Measurements from ENCODE around the gene ZNF516.

ZNF516 gene

GRCh38 chr18:76364282-76365259, 130.5 kb downstream of the ZNF516 start:
- DNase-seq (ENCODE audit: low read depth), result no peak

GRCh38 chr18:76363436-76364120, 131.5 kb downstream of the ZNF516 start:
- peak; percentile 97 for DNase-seq (ENCODE audit: low read depth)

GRCh38 chr18:76362676-76363075, 132.4 kb downstream of the ZNF516 start:
- DNase-seq (ENCODE audit: low read depth), result no peak

GRCh38 chr18:76361219-76361618, 133.8 kb downstream of the ZNF516 start:
- no peak for DNase-seq (ENCODE audit: low read depth)

- no peak for DNase-seq (ENCODE audit: low read depth)
Measured at GRCh38 chr18:76359909-76360308, 135.1 kb downstream of the ZNF516 start.

- DNase-seq (ENCODE audit: low read depth), result no peak
Measured at GRCh38 chr18:76358774-76359173, 136.3 kb downstream of the ZNF516 start.

GRCh38 chr18:76357585-76358260, 137.3 kb downstream of the ZNF516 start:
- DNase-seq (ENCODE audit: low read depth), result peak; percentile 33

- no peak for DNase-seq (ENCODE audit: low read depth)
Measured at GRCh38 chr18:76357174-76357573, 137.9 kb downstream of the ZNF516 start.

- DNase-seq (ENCODE audit: low read depth), result no peak
Measured at GRCh38 chr18:76356666-76357065, 138.4 kb downstream of the ZNF516 start.

- peak; percentile 73 for DNase-seq (ENCODE audit: low read depth)
Measured at GRCh38 chr18:76354348-76354747, 140.7 kb downstream of the ZNF516 start.

GRCh38 chr18:76353500-76353899, 141.5 kb downstream of the ZNF516 start:
- no peak for DNase-seq (ENCODE audit: low read depth)

GRCh38 chr18:76353046-76353445, 142.0 kb downstream of the ZNF516 start:
- DNase-seq (ENCODE audit: low read depth), result no peak

- peak; percentile 93 for DNase-seq (ENCODE audit: low read depth)
Measured at GRCh38 chr18:76351961-76352581, 143.0 kb downstream of the ZNF516 start.

- no peak for DNase-seq (ENCODE audit: low read depth)
Measured at GRCh38 chr18:76350134-76351025, 144.7 kb downstream of the ZNF516 start.

- DNase-seq (ENCODE audit: low read depth), result peak; percentile 66
Measured at GRCh38 chr18:76349067-76349715, 145.9 kb downstream of the ZNF516 start.

GRCh38 chr18:76348267-76349066, 146.6 kb downstream of the ZNF516 start:
- no peak for DNase-seq (ENCODE audit: low read depth)

GRCh38 chr18:76347341-76347740, 147.7 kb downstream of the ZNF516 start:
- no peak for DNase-seq (ENCODE audit: low read depth)

- DNase-seq (ENCODE audit: low read depth), result no peak
Measured at GRCh38 chr18:76346490-76347130, 148.4 kb downstream of the ZNF516 start.

- DNase-seq (ENCODE audit: low read depth), result no peak
Measured at GRCh38 chr18:76345901-76346300, 149.1 kb downstream of the ZNF516 start.

Data from EH (cell line).